D341Med (cell line): ENCODE data around the gene WNT2B.
"Not testable (repeated sequence)": the region's sequence is repeated elsewhere in the genome, so short reads cannot be mapped to it uniquely, and the experiment has no call there.

Experiments
- DNase-seq: peaks from one replicate; pipeline ENCODE4 v3.0.0; 2012; ENCODE audit warnings: low spot score

WNT2B gene

GRCh38 chr1:112508278-112509004 is at the start of gene WNT2B:
WNT2B (plus strand) TSS chr1:112508965; CDS start chr1:112509263, 298 bp downstream.
- DNase-seq = peak; percentile 79

GRCh38 chr1:112460615-112461014 is 48.1 kb upstream of the WNT2B start:
- no peak for DNase-seq

GRCh38 chr1:112461200-112461871 is 47.4 kb upstream of the WNT2B start:
- no peak for DNase-seq

- no peak for DNase-seq
Measured at GRCh38 chr1:112462953-112463279, 45.8 kb upstream of the WNT2B start.

GRCh38 chr1:112464501-112464900 is 44.3 kb upstream of the WNT2B start:
- no peak for DNase-seq

- no peak for DNase-seq
Measured at GRCh38 chr1:112465122-112465521, 43.6 kb upstream of the WNT2B start.

- peak; percentile 92 for DNase-seq
Measured at GRCh38 chr1:112466078-112466660, 42.6 kb upstream of the WNT2B start.

- not testable (repeated sequence) for DNase-seq
Measured at GRCh38 chr1:112470324-112470723, 38.4 kb upstream of the WNT2B start.

- DNase-seq = no peak
Measured at GRCh38 chr1:112470966-112471365, 37.8 kb upstream of the WNT2B start.

- no peak for DNase-seq
Measured at GRCh38 chr1:112472142-112472541, 36.6 kb upstream of the WNT2B start.

- DNase-seq = no peak
Measured at GRCh38 chr1:112477550-112477949, 31.2 kb upstream of the WNT2B start.

- DNase-seq = no peak
Measured at GRCh38 chr1:112478314-112478713, 30.5 kb upstream of the WNT2B start.

- not testable (repeated sequence) for DNase-seq
Measured at GRCh38 chr1:112486063-112486462, 22.7 kb upstream of the WNT2B start.

GRCh38 chr1:112487686-112488085 is 21.1 kb upstream of the WNT2B start:
- not testable (repeated sequence) for DNase-seq

- no peak for DNase-seq
Measured at GRCh38 chr1:112488141-112488540, 20.6 kb upstream of the WNT2B start.

GRCh38 chr1:112492076-112492475 is 16.7 kb upstream of the WNT2B start:
- DNase-seq = no peak

- no peak for DNase-seq
Measured at GRCh38 chr1:112493351-112493750, 15.4 kb upstream of the WNT2B start.

GRCh38 chr1:112496290-112496689 is 12.5 kb upstream of the WNT2B start:
- no peak for DNase-seq

- DNase-seq = peak; percentile 74
Measured at GRCh38 chr1:112501810-112502641, 6.7 kb upstream of the WNT2B start.

- DNase-seq = peak; percentile 58
Measured at GRCh38 chr1:112502826-112503225, 5.9 kb upstream of the WNT2B start.

GRCh38 chr1:112504001-112504660 is 4.6 kb upstream of the WNT2B start:
- DNase-seq = no peak
